GM19240 (cell line): ENCODE results near the gene MYLK2.
"Not testable (repeated sequence)": the region's sequence is repeated elsewhere in the genome, so short reads cannot be mapped to it uniquely, and the experiment has no call there.

Experiments used
- DNase-seq: peaks from one replicate; pipeline ENCODE4 v3.0.0; 2011; ENCODE audit warnings: low spot score; ENCODE audit not compliant: insufficient read length

Gene MYLK2

GRCh38 chr20:31819083-31819784, at the start of gene MYLK2:
Gene MYLK2 (plus strand): TSS chr20:31819356. CDS start chr20:31819581, 225 bp downstream.
- no peak for DNase-seq

DNA sequence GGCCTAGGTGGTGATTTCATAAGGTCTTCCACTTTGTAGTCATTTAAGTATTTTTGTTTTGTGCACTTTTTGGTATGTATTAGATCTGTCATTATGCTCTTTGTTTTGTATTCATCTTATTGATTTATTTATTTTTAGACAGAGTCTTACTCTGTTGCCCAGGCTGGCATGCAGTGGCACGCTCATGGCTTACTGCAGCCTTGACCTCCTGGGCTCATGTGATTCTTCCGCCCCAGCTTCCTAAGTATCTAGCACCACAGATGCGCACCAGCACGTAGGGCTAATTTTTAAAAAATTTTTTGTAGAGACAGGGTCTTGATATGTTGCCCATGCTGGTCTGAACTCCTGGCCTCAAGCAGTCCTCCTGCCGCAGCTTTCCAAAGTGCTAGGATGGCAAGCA, 49.5 kb upstream of the MYLK2 start:
- no peak for DNase-seq

DNA sequence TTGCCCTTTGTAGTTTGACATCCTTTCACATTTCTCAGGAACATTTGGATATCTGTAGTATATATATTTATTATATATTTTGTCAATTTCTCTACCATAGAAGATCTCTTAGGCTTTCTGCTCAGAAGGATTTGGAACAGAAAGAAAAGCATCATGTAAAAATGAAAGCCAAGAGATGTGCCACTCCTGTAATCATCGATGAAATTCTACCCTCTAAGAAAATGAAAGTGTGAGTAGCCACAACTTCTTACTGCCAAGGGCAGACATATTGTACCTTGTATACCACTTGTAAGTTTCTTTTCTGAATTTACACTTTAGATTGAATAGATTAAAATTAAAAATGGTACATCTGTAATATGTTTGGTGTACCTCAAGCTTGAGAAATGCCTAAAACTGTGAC, 48.9 kb upstream of the MYLK2 start:
- DNase-seq, result no peak

- no peak for DNase-seq
Measured at GRCh38 chr20:31774408-31774807, 44.7 kb upstream of the MYLK2 start.

- DNase-seq, result no peak
Measured at GRCh38 chr20:31780839-31781238, 38.3 kb upstream of the MYLK2 start.

GRCh38 chr20:31781945-31782344, 37.2 kb upstream of the MYLK2 start:
- no peak for DNase-seq

DNA sequence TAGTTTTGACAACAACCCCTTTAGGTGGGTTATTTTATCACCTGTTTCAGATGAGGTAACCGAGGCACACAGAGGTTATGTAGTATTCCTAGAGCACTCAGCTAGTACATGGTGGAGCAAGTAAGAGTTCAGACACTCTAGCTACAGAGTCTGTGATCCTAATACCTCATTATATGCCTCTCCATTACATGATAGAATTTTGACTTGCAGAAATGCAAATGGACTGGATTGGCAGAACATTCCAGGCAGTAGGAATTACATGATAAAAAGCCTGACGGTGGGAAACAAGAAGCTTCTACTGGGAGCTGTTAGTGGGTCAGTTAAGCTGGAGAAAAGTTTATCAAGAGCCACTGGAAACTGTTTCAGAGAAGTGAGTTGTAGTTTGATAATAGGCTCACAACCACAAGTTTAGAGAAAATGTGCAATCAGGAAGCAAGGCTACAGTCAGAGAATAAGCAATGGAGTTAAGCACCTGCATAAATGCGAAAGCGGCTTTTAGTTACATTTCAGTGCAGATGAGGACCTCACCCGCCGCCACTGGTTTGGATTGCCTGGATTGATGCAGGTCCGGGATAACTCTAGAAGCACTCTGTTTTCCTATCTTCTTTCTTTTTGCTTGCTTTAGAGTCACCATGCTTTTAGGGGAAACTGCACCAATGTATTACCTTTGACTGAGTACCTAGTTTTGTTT, 34.7 kb upstream of the MYLK2 start:
- DNase-seq, result no peak

DNA sequence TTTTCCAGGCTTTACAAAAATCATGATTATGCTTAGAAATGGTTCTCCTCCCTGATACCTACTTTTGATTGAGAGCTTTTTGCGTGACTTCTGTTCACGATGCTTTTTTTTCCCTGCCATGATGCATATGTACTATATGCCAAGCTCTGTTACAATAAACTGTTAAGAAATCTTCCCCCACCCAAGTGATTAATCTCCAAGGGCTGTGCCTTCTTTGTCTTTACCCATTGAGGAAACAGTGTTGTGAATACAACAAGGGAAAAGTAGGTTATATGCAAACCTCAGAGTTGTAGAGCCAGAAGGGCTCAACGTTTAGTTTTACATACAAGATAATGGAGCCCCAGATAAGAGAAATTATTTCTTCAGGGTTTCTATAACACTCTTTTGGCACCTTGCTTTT, 34.1 kb upstream of the MYLK2 start:
- DNase-seq, result no peak

DNA sequence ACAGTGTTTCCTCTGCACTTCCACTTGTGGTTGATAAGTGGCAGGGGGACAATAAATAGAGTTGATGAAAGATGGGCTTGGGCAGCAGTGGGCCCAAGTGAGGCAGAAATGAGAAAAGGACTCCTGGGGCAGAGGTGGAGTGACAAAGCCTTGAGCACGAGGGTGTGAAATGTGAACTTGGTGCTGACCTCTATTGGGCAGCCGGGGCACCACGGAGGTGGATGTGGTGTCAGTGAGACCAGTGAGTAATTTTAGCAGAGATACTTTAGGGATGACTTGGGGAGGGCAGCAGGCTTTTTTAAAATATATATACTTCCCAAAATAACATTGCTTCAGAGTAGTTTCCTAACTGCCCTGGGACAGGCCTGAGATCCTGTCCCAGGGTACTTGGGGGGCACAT, 30.6 kb upstream of the MYLK2 start:
- no peak for DNase-seq

DNA sequence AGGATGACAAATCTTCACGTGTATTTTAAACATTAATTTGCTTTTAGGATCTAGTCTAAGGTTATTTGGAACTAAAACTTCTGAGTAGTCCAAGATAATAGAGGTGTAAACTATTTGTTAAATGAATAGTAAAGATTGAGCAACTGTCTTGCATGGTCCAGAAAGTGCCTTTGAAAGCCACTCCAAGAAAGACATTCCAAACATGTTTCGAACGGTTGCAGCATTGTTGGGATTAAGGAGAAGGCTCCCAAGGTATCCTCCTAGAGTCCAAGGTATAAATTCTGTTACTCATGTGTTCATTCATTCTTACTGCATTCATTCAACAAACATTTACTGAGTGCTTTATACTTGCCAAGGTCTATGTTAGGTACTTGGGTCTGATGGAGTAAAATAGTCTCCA, 28.8 kb upstream of the MYLK2 start:
- no peak for DNase-seq

DNA sequence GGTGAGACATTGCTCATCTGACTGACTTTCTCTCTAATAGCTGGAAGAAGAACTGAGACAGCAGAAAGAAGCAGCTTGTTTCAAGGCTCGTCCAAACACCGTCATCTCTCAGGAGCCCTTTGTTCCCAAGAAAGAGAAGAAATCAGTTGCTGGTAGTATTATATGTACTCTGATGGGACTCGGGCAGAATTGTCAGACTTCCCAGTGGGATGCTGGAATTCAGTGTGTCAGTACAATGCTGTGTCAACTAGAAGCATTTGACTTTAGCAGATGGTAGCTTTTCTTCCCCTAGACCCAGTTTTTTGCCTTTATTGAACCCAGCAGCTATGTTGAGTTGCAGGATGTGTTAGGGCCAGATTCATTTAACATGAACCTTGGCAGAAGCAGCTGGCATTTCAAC, 21.8 kb upstream of the MYLK2 start:
- DNase-seq, result no peak

DNA sequence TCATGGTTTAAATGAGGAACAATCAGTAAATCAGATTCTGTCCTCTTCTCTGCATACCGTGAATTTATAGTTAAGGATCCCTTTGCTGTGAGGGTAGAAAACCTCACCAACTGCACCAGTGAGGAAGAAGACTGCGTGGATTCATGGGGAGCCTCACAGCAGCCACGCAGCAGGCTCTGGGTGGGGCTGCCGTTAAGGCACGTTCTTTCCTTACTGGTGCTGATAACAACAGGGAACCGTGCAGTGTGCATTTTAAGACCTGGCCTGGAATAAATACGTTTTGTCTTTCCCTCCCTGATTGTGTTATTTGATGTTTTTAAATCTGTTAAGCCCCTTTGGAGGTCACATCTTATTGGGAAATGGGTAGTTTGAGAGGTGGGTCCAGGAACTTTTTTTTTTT, 17.6 kb upstream of the MYLK2 start:
- DNase-seq, result no peak

GRCh38 chr20:31803552-31804291, 15.4 kb upstream of the MYLK2 start:
- DNase-seq, result no peak

DNA sequence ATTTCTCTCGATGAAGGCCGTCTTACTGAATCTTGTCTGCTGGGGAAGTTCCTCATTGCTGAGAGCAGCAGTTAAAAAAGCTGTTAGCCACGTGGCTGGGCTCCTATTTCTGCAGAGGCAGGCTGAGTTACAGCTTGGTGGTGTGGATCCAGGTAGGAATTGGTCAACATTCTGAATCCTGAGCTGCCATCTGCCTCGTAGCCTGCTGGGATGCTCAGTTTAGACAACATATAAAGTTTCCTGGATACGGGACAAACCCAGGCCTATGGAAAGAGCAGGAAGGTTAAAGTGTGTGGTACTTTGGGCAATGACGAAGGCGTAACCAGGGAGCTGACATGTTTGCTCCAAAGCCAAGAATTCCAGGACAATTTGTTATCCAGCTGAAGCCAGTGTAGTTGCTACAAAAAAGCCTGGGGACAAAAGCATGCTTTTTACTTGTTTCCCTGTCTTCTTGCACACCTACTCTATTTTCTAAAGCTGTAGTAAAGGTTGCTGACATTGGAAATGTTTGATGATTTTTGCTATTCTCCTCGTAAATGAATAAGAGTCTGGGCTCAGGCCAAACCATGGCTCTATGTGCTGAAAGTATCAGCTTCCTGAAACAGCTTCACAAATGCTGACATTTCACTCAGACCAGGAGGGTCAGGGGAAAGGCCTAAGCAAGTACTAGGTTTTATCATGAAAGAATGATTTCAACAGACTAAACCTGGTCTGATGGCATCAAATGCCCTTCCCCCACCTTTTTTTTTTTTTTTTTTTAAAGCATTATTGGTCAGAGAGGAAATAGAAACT, 12.4 kb upstream of the MYLK2 start:
- DNase-seq, result no peak

GRCh38 chr20:31808481-31808880, 10.7 kb upstream of the MYLK2 start:
- DNase-seq, result no peak

- DNase-seq, result no peak
Measured at GRCh38 chr20:31809661-31810060, 9.5 kb upstream of the MYLK2 start.

GRCh38 chr20:31811198-31811597, 8.0 kb upstream of the MYLK2 start:
- no peak for DNase-seq

DNA sequence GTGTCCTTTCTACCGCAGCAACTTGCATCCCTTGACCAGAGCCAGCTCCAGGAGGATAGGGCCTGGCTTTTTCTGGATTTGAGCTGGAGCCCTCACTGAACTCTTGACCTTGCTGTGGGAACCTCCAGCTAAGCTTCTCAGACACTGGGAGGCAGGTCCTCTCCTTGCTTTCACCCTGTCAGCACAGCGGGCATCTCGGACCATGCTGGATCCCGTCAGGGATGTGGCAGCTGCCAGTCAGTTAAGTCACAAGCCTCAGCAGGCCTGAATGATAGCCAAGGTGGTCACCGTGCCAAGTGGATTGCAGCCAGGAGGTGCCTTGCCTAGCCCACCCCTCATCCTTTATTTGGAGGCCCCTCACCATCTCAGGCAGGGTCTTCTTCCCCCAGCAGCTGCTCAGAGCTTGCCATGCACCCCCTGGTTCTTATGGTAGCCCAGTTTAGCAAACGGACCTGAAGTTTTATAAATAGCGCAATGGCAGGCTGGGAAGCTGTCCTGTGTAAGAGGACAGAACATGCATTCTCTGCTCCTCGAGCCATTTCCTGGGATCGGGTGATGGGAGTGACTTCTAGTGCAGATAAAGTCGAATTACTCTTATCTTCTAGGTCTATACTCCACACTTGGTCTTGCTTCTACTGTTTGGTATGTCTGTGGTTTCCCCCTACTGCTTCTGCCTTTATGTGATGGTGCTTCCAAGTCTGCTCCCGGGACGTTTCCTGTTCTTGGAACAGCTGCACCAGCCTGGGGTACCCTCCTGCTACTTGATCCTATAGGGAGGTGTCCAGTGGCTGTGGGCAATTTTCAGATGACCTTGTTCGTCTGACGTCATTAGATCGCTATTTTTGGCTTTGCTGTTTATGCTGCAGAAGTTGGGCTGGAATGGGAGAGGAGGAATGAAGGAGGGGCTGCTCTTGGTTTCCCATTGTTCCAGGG, 7.1 kb upstream of the MYLK2 start:
- no peak for DNase-seq

- no peak for DNase-seq
Measured at GRCh38 chr20:31813611-31814010, 5.5 kb upstream of the MYLK2 start.

DNA sequence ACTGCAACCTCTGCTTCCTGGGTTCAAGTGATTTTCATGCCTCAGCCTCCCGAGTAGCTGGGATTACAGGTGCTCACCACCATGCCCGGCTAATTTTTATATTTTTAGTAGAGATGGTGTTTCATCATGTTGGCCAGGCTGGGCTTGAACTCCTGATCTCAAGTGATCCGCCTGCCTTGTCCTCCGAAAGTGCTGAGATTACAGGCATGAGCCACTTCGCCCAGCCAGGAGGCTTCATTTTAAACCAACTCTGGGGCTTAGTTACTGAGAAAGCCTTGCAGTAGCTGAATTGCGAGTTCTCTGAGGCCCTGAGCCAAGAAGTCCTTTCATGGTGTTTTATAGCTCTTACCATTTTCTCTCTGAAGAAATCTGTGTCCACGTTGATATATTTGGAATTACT, 5.0 kb upstream of the MYLK2 start:
- DNase-seq, result not testable (repeated sequence)
